Measurements from ENCODE around the gene SLC38A3. TPM values are rescaled to one million over a fixed set of nuclear protein-coding genes. Genes with fewer than 3 reads are reported as not detected.
A peak's percentile ranks its signal among the peaks of the same experiment; 100 is the strongest.
"Not testable (repeated sequence)": the region's sequence is repeated elsewhere in the genome, so short reads cannot be mapped to it uniquely, and the experiment has no call there.

Gene SLC38A3
- total RNA-seq, 4 donors from 2014 or later, result 0.11 to 0.39 TPM; not detected in 2

DNA sequence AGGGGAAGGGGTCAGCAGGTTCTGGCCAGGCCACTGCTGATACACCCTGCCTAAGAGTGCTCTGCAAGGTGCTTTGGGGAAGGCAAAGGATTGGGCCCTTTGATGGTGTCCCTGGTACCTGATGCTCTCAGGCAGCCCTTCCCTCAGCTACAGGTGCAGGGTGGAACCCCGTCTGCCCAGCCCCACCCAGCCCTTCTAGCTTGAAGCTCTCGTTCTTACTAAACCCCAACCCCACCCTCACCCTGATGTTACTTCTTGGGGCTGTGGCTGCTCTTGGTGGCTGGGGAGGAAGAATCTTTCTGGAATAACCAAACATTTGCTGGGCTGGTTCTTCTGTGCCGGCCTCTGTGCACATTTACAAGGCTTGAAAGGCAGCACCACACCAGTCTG, 37.3 kb downstream of the SLC38A3 start:
- peak overlapping the region; percentile 88 to 92 (median 90) for H3K27ac ChIP-seq (replicated peaks in 1 of 4)
- no peaks in the 10 kb centered on the region for H3K27me3 ChIP-seq
- H3K4me1 ChIP-seq, result peaks cover 94 to 100% (median 100%) of the 10 kb centered on the region in 4 donors
- no peaks in the 10 kb centered on the region for H3K9me3 ChIP-seq
- TF ChIP-seq POLR2AphosphoS5 (IDR thresholded peaks at IDR 0.05) (no peak), POLR2A (IDR thresholded peaks at IDR 0.05; ENCODE audit: low read depth) (no peak), CTCF (IDR thresholded peaks at IDR 0.05) (no peak), EP300 (IDR thresholded peaks at IDR 0.05) (no peak)
- WGBS, result 32% methylated on average over 2 of the region's 3 CpGs
- peaks cover 0 to 16% (median 7%) of the 10 kb centered on the region in 4 donors for H3K36me3 ChIP-seq
- H3K4me3 ChIP-seq, result peak overlapping the region in 3 of 4 donors; percentile 0 to 15 (median 10)
- intact Hi-C loops (cut with DNase I), result no loop called here
- DNase-seq (ENCODE audit: extremely low spot score), result no peak

GRCh38 chr3:50242851-50243542, 37.9 kb downstream of the SLC38A3 start:
- Histone ChIP-seq H3K36me3 (peaks cover 0 to 16% (median 7%) of the 10 kb centered on the region in 4 donors), H3K27me3 (no peaks in the 10 kb centered on the region), H3K27ac (replicated peaks in 1 of 4) (peak overlapping the region; percentile 88 to 92 (median 90)), H3K4me3 (peak overlapping the region in 3 of 4 donors; percentile 0 to 25 (median 10)), H3K9me3 (no peaks in the 10 kb centered on the region), H3K4me1 (peaks cover 99 to 100% (median 100%) of the 10 kb centered on the region in 4 donors)
- 24% methylated on average over 4 of the region's 14 CpGs for WGBS
- peak; percentile 28 to 40 for TF ChIP-seq POLR2AphosphoS5 (IDR thresholded peaks at IDR 0.05)
- no peak for TF ChIP-seq POLR2A (IDR thresholded peaks at IDR 0.05; ENCODE audit: low read depth)
- no peak for TF ChIP-seq CTCF (IDR thresholded peaks at IDR 0.05)
- no peak for TF ChIP-seq EP300 (IDR thresholded peaks at IDR 0.05)
- peak; percentile 93 for DNase-seq (ENCODE audit: extremely low spot score)
- intact Hi-C loops (cut with DNase I), result no loop called here

GRCh38 chr3:50243543-50243895, 38.4 kb downstream of the SLC38A3 start:
- TF ChIP-seq POLR2A (IDR thresholded peaks at IDR 0.05; ENCODE audit: low read depth), result no peak
- peak overlapping the region; percentile 88 to 92 (median 90) for H3K27ac ChIP-seq (replicated peaks in 1 of 4)
- peak overlapping the region in 3 of 4 donors; percentile 0 to 25 (median 10) for H3K4me3 ChIP-seq
- peaks cover 100% of the 10 kb centered on the region in 4 donors for H3K4me1 ChIP-seq
- no peaks in the 10 kb centered on the region for H3K27me3 ChIP-seq
- intact Hi-C loops (cut with DNase I), result no loop called here
- 74% methylated on average over 4 of the region's 4 CpGs for WGBS
- DNase-seq (ENCODE audit: extremely low spot score), result no peak
- H3K36me3 ChIP-seq, result peaks cover 0 to 16% (median 7%) of the 10 kb centered on the region in 4 donors
- no peaks in the 10 kb centered on the region for H3K9me3 ChIP-seq

- 64% methylated on average over 6 of the region's 6 CpGs for WGBS
- H3K27ac ChIP-seq (replicated peaks in 1 of 4), result peak overlapping the region; percentile 86 to 92 (median 90)
- H3K4me1 ChIP-seq, result peaks cover 100% of the 10 kb centered on the region in 4 donors
- DNase-seq (ENCODE audit: extremely low spot score); H3K9me3 ChIP-seq; intact Hi-C loops (cut with DNase I); H3K27me3 ChIP-seq; H3K4me3 ChIP-seq: not testable (repeated sequence)
- H3K36me3 ChIP-seq, result peaks cover 0 to 16% (median 3%) of the 10 kb centered on the region in 4 donors
Observed at GRCh38 chr3:50244813-50245212, 39.7 kb downstream of the SLC38A3 start.

DNA sequence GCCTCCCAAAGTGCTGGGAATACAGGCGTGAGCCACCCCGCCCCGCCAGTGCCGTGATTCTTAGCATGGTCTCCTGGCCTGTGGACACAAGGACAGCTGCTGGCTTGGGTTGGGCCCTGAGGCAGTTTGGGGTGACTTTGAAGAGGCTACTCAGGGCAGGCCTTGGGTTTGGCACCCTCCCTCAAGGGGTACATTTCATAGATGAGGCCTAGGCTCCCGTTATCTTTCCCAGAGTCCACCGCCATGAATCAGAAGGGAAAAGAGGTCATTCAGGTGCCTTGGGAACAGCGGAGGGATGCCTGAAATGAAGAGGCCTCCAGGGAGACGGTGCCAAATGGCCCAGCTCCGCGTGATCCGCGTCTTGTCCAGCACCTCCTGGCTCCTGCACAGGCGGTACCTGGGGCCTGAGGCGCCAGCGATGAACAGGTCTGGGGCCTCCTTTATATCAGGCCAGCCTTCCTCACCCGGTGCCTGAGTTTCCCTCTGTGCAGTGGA, 40.2 kb downstream of the SLC38A3 start:
- H3K36me3 ChIP-seq, result peaks cover 0 to 17% (median 4%) of the 10 kb centered on the region in 4 donors
- intact Hi-C loops (cut with DNase I), result no loop called here
- TF ChIP-seq POLR2A (IDR thresholded peaks at IDR 0.05; ENCODE audit: low read depth), result no peak
- TF ChIP-seq EP300 (IDR thresholded peaks at IDR 0.05), result no peak
- TF ChIP-seq CTCF (IDR thresholded peaks at IDR 0.05), result no peak
- TF ChIP-seq POLR2AphosphoS5 (IDR thresholded peaks at IDR 0.05), result no peak

More for the DNA sequence above, 40.2 kb downstream of the SLC38A3 start:
- peaks cover 100% of the 10 kb centered on the region in 4 donors for H3K4me1 ChIP-seq
- H3K27ac ChIP-seq (replicated peaks in 1 of 4), result peak overlapping the region; percentile 86 to 92 (median 90)
- DNase-seq (ENCODE audit: extremely low spot score), result no peak
- H3K27me3 ChIP-seq, result no peaks in the 10 kb centered on the region
- WGBS, result 54% methylated on average over 11 of the region's 16 CpGs
- H3K9me3 ChIP-seq, result no peaks in the 10 kb centered on the region
- peak overlapping the region; percentile 44 to 62 (median 50) for H3K4me3 ChIP-seq
